ENCODE measurements around the gene ACR.

DNA sequence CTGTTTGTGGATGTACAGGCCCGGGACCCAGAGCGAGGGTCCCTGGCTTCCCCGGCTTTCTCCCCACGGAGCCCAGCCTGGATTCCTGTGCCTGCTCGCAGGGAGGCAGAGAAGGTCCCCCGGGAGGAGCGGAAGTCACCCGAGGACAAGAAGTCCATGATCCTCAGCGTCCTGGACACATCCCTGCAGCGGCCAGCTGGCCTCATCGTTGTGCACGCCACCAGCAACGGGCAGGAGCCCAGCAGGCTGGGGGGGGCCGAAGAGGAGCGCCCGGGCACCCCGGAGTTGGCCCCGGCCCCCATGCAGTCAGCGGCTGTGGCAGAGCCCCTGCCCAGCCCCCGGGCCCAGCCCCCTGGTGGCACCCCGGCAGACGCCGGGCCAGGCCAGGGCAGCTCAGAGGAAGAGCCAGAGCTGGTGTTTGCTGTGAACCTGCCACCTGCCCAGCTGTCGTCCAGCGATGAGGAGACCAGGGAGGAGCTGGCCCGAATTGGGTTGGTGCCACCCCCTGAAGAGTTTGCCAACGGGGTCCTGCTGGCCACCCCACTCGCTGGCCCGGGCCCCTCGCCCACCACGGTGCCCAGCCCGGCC, 16.7 kb upstream of the ACR start:
- TF ChIP-seq TAF1 (IDR thresholded peaks at IDR 0.05; ENCODE audit: borderline replicate concordance, low read depth, low read length): no peak
- TF ChIP-seq, protein P1, sequence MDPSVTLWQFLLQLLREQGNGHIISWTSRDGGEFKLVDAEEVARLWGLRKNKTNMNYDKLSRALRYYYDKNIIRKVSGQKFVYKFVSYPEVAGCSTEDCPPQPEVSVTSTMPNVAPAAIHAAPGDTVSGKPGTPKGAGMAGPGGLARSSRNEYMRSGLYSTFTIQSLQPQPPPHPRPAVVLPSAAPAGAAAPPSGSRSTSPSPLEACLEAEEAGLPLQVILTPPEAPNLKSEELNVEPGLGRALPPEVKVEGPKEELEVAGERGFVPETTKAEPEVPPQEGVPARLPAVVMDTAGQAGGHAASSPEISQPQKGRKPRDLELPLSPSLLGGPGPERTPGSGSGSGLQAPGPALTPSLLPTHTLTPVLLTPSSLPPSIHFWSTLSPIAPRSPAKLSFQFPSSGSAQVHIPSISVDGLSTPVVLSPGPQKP (IDR thresholded peaks at IDR 0.05; ENCODE audit: low read depth, low read length): no peak
- TF ChIP-seq, protein P2, sequence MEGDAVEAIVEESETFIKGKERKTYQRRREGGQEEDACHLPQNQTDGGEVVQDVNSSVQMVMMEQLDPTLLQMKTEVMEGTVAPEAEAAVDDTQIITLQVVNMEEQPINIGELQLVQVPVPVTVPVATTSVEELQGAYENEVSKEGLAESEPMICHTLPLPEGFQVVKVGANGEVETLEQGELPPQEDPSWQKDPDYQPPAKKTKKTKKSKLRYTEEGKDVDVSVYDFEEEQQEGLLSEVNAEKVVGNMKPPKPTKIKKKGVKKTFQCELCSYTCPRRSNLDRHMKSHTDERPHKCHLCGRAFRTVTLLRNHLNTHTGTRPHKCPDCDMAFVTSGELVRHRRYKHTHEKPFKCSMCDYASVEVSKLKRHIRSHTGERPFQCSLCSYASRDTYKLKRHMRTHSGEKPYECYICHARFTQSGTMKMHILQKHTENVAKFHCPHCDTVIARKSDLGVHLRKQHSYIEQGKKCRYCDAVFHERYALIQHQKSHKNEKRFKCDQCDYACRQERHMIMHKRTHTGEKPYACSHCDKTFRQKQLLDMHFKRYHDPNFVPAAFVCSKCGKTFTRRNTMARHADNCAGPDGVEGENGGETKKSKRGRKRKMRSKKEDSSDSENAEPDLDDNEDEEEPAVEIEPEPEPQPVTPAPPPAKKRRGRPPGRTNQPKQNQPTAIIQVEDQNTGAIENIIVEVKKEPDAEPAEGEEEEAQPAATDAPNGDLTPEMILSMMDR (IDR thresholded peaks at IDR 0.05 in 2 of 3, conservative IDR thresholded peaks at IDR 0.05 in 1 of 3; ENCODE audit: control insufficient read depth in 2 of 3, extremely low read depth in 1 of 3, insufficient read depth in 1 of 3, low read depth in 3 of 3, low read length in 3 of 3): no peak
- no peak for TF ChIP-seq EP300 (IDR thresholded peaks at IDR 0.05; ENCODE audit: borderline replicate concordance in 1 of 2, control insufficient read depth in 1 of 2, low read depth in 2 of 2, low read length in 2 of 2)
- TF ChIP-seq, protein P3, sequence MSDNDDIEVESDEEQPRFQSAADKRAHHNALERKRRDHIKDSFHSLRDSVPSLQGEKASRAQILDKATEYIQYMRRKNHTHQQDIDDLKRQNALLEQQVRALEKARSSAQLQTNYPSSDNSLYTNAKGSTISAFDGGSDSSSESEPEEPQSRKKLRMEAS (IDR thresholded peaks at IDR 0.05; ENCODE audit: low read depth, low read length): no peak
- TF ChIP-seq SP1 (IDR thresholded peaks at IDR 0.05; ENCODE audit: low read depth, low read length): no peak
- no peak for TF ChIP-seq CEBPB (IDR thresholded peaks at IDR 0.05; ENCODE audit: borderline replicate concordance in 1 of 2, low read depth in 2 of 2, low read length in 2 of 2)
- TF ChIP-seq ZSCAN29 (IDR thresholded peaks at IDR 0.05): no peak
